Hepatocyte (in vitro differentiated cells): Measurements from ENCODE around the gene NINJ1. TPM values are rescaled to one million over a fixed set of nuclear protein-coding genes. Genes with fewer than 3 reads are reported as not detected.

ENCODE experiments used
- DNase-seq: peaks from one replicate; pipeline ENCODE4 v3.0.0-alpha.2; 2016; ENCODE audit warnings: low spot score
- H2AFZ ChIP-seq: fragments of 200-600 bp; sonication (generic); 2 replicates; pipeline ENCODE4 v1.6.0; 2016; ENCODE audit warnings: antibody characterized with exemption, mild to moderate bottlenecking
- H3K27ac ChIP-seq: fragments of 200-600 bp; sonication (generic); 2 replicates; pipeline ENCODE4 v1.5.1; 2016; ENCODE audit warnings: mild to moderate bottlenecking
- H3K27me3 ChIP-seq: fragments of 200-600 bp; sonication (generic); 2 replicates; pipeline ENCODE4 v1.6.1; 2016
- H3K36me3 ChIP-seq: fragments of 200-600 bp; sonication (generic); replicated peaks from 2 replicates; pipeline ENCODE4 v1.5.1; 2016; ENCODE audit warnings: low read depth; ENCODE audit not compliant: insufficient read depth
- H3K4me1 ChIP-seq: fragments of 200-600 bp; sonication (generic); 2 replicates; pipeline ENCODE4 v1.5.1; 2016; ENCODE audit warnings: mild to moderate bottlenecking, moderate library complexity; ENCODE audit not compliant: insufficient read depth
- H3K4me2 ChIP-seq: fragments of 200-600 bp; sonication (generic); 2 replicates; pipeline ENCODE4 v1.6.0; 2016
- H3K4me3 ChIP-seq: fragments of 200-600 bp; sonication (generic); 2 replicates; pipeline ENCODE4 v1.5.1; 2016; ENCODE audit warnings: mild to moderate bottlenecking
- H3K79me2 ChIP-seq: fragments of 200-600 bp; sonication (generic); 2 replicates; pipeline ENCODE4 v1.6.0; 2017; ENCODE audit warnings: mild to moderate bottlenecking
- H3K9me2 ChIP-seq: fragments of 200-600 bp; sonication (generic); replicated peaks from 2 replicates; pipeline ENCODE4 v1.6.0; 2017; ENCODE audit warnings: mild to moderate bottlenecking; ENCODE audit not compliant: insufficient read depth
- H3K9me3 ChIP-seq: fragments of 200-600 bp; sonication (generic); 2 replicates; pipeline ENCODE4 v1.5.1; 2016; ENCODE audit warnings: low read depth, mild to moderate bottlenecking
- H4K20me1 ChIP-seq: fragments of 200-600 bp; sonication (generic); 2 replicates; pipeline ENCODE4 v1.6.0; 2016; ENCODE audit warnings: mild to moderate bottlenecking; ENCODE audit not compliant: insufficient read depth, poor library complexity, severe bottlenecking
- EZH2 ChIP-seq: fragments of 200-600 bp; sonication (generic); IDR thresholded peaks from 2 replicates; pipeline ENCODE4 v1.6.1; 2016; ENCODE audit warnings: antibody characterized with exemption, mild to moderate bottlenecking, borderline replicate concordance
- EZH2phosphoT487 ChIP-seq: fragments of 200-600 bp; sonication (generic); IDR thresholded peaks from one replicate; pipeline ENCODE4 v1.6.1; 2018; ENCODE audit warnings: antibody characterized with exemption, mild to moderate bottlenecking, low read depth, moderate library complexity; ENCODE audit not compliant: unreplicated experiment, severe bottlenecking
- WGBS: methylation state at CpG from one replicate; pipeline ENCODE4 v1.1.6; 2016; ENCODE audit warnings: low lambda C conversion rate; ENCODE audit errors: missing lambda C conversion rate; 5-methylcytosine and 5-hydroxymethylcytosine counted together
- polyA plus RNA-seq: library from polyadenylated mRNA; unstranded; fragments of >200 nt; fragmentation: Nextera tagmentation; extraction: Ambion mirVana; gene quantifications from 2 replicates; pipeline ENCODE4 v1.2.1, GENCODE V29; 2016
- total RNA-seq: library from RNA; depleted of rRNA; stranded (reverse); fragments of >200 nt; gene quantifications from 2 replicates; pipeline ENCODE4 v1.2.3, GENCODE V29; 2014
- TF ChIP-seq, protein P1 (sequence below): fragments of 200-600 bp; sonication (generic); IDR thresholded peaks from 2 replicates; pipeline ENCODE4 v1.5.1; 2016; ENCODE audit warnings: antibody characterized with exemption, mild to moderate bottlenecking; ENCODE audit not compliant: poor library complexity

Gene NINJ1
- total and polyA plus RNA-seq, 2 experiments from 2014 or later: 55.4 to 135 TPM

DNA sequence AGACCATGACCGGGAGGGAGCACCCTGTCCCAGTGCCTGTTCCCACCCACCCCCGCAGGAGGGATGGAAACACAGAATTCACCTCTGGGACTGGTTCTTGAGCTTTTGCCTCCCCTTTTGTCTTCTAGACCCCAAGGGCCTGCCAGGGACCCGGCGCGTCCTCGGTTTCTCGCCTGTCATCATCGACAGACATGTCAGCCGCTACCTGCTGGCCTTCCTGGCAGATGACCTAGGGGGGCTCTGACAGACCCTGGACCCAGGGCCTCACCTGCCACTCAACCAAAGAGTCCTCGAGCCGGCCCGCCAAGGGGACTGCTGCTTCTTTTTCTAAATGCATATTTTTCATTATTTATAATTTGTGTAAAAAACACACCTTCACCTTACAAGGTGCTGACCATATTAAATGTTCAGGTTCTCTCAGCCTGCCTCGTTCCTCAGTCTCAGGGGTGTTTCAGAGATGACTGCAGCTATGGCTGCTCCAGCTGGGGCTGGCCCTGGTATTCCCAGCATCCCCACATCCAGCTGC is 21.1 kb downstream of the NINJ1 start:
- Histone ChIP-seq H3K36me3 (no peaks in the 10 kb centered on the region), H3K79me2 (no peaks in the 10 kb centered on the region), H3K27ac (no peak overlapping the region), H3K4me3 (no peak overlapping the region), H2AFZ (no peak overlapping the region), H3K9me3 (no peaks in the 10 kb centered on the region), H3K9me2 (no peaks in the 10 kb centered on the region), H3K4me1 (no peaks in the 10 kb centered on the region), H4K20me1 (no peaks in the 10 kb centered on the region), H3K4me2 (no peak overlapping the region), H3K27me3 (no peaks in the 10 kb centered on the region)
- no peak for DNase-seq
- no peak for TF ChIP-seq EZH2
- no peak for TF ChIP-seq EZH2phosphoT487
- TF ChIP-seq, protein P1, sequence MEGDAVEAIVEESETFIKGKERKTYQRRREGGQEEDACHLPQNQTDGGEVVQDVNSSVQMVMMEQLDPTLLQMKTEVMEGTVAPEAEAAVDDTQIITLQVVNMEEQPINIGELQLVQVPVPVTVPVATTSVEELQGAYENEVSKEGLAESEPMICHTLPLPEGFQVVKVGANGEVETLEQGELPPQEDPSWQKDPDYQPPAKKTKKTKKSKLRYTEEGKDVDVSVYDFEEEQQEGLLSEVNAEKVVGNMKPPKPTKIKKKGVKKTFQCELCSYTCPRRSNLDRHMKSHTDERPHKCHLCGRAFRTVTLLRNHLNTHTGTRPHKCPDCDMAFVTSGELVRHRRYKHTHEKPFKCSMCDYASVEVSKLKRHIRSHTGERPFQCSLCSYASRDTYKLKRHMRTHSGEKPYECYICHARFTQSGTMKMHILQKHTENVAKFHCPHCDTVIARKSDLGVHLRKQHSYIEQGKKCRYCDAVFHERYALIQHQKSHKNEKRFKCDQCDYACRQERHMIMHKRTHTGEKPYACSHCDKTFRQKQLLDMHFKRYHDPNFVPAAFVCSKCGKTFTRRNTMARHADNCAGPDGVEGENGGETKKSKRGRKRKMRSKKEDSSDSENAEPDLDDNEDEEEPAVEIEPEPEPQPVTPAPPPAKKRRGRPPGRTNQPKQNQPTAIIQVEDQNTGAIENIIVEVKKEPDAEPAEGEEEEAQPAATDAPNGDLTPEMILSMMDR: no peak
- 92% methylated on average over 13 of the region's 13 CpGs for WGBS

DNA sequence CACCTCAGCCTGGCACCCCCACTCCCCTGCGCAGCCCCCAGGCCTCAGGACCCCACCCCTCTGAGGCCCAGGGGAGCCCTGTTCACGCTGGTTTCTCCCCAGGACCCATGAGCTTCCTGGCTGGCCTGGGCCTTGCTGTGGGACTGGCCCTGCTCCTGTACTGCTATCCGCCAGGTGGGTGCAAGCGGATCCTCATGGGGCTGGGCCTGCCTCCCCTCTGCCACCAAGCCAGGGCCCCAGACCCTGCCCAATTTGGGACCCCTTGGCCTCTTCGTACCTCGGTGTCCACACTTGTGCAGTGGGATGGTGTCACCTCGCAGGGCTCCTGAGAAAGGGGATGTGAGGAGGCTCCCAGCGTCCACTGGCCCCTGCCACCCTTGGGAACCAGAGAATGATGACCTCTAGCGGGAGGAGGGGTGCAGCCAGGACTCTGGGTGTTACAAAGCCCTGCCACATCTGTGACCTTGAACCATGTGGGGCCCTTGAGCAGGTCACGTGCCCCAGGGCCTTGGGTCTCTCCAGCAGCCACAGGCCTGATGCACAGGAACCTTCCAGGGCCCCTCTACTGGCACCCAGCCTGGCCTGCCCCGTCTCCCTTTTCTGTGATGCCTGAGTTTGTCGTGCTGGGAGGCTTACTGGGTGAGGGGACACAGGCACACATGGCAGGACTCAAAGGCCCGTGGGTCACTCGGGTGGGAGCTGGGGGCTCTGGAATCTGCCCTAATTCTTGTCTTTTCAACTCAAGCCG is 21.8 kb downstream of the NINJ1 start:
- Histone ChIP-seq H3K4me3 (no peak overlapping the region), H3K9me3 (no peaks in the 10 kb centered on the region), H3K79me2 (peaks cover 2% of the 10 kb centered on the region), H3K4me2 (no peak overlapping the region), H4K20me1 (no peaks in the 10 kb centered on the region), H3K27me3 (no peaks in the 10 kb centered on the region), H3K27ac (no peak overlapping the region), H2AFZ (no peak overlapping the region), H3K4me1 (no peaks in the 10 kb centered on the region), H3K9me2 (no peaks in the 10 kb centered on the region), H3K36me3 (no peaks in the 10 kb centered on the region)
- DNase-seq: no peak
- TF ChIP-seq EZH2 (no peak), EZH2phosphoT487 (no peak)
- TF ChIP-seq, protein P1: no peak
- 88% methylated on average over 15 of the region's 15 CpGs for WGBS

DNA sequence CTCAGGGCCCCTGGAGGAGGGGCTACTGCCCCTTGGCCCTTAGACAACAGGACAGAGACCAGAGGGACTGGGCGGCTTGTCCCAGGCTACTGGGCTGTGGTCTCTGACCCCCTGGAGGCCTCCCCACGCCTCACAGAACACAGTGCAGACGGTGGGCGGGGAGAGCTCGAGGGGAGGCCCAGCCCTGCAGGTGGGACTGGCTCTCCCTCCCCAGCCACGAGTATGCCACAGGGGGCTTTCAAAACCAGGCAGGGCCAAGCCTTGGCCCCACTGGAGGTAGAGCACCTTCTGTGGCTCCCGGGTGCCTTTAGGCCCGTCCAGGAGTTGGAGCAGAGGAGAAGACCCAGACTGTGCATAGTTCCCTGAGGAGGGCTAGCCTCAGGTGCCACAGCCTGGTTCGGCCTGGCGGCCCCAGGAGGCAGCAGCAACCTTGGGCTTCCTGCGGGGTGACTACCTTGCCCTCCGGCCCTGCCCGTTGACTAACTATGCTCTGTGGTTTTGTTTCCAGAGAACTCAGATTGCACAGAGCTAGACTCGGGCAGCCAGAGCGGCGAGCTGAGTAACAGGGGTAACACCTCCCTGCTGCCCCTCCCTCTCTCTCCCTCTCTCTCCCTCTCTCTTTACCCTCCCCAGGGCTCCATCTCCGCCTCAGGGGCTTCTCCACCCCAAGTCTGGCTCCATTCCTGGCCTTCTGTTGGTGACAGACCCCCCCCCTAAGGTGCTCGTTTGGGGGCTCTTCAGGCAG is 22.5 kb downstream of the NINJ1 start:
- Histone ChIP-seq H3K4me1 (no peaks in the 10 kb centered on the region), H3K36me3 (no peaks in the 10 kb centered on the region), H3K9me2 (no peaks in the 10 kb centered on the region), H3K79me2 (peaks cover 9% of the 10 kb centered on the region), H4K20me1 (no peaks in the 10 kb centered on the region), H2AFZ (no peak overlapping the region), H3K27me3 (no peaks in the 10 kb centered on the region), H3K4me3 (no peak overlapping the region), H3K9me3 (no peaks in the 10 kb centered on the region), H3K4me2 (no peak overlapping the region), H3K27ac (no peak overlapping the region)
- TF ChIP-seq EZH2phosphoT487: no peak
- TF ChIP-seq, protein P1: no peak
- TF ChIP-seq EZH2: no peak
- 95% methylated on average over 17 of the region's 18 CpGs for WGBS
- DNase-seq: no peak
